Measurements from ENCODE around the gene GPR180. TPM values are rescaled to one million over a fixed set of nuclear protein-coding genes. Genes with fewer than 3 reads are reported as not detected.

GPR180 gene
- total RNA-seq, 1 experiment from 2014 or later = 11.5 TPM

DNA sequence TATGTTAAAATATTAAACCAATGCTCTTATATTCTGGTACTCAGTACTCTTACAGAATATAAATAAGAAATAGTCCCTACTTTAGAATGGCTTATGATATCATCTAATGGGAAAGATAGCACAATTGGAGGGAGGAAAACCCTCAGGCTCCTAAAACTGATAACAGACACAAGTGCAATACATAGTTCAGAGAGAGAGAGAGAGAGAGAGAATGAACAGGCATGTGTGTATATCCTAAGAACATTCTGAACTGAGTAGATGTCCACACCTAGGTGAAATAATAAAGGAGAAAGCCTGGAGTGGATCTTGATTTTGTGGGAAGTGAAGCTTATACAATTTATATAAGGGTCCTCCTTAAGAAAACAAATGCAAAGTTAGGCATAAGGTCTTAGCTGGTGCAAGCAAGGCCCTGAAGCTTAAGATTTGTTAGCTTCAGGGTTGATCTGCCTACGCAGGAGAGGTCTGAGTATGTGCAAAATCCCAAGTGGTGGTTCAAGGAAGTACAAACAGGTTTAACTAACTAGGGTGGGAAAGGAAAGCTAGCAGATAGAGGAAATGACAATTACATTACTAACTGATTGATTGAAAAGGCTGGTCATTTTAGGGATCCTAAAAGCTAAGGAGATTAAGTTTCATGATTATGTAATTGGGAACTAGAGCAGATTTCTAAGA, 57.4 kb downstream of the GPR180 start:
- no peaks in the 10 kb centered on the region for H3K27me3 ChIP-seq (ENCODE audit: low read length)
- no peaks in the 10 kb centered on the region for H3K79me2 ChIP-seq (ENCODE audit: low read length)
- no peaks in the 10 kb centered on the region for H4K20me1 ChIP-seq (ENCODE audit: insufficient read depth, low read depth, low read length)
- no peaks in the 10 kb centered on the region for H3K36me3 ChIP-seq (ENCODE audit: insufficient read depth, low read length)
- no peak overlapping the region for H3K9ac ChIP-seq (ENCODE audit: low read length)
- H2AFZ ChIP-seq (ENCODE audit: low read length) = no peak overlapping the region
- H3K4me1 ChIP-seq (ENCODE audit: low read length) = no peaks in the 10 kb centered on the region
- no peak overlapping the region for H3K4me3 ChIP-seq (ENCODE audit: low read length)
- DNase-seq = no peak
- H3K9me3 ChIP-seq (ENCODE audit: low read length) = no peaks in the 10 kb centered on the region
- H3K4me2 ChIP-seq (ENCODE audit: low read depth, low read length, poor library complexity, severe bottlenecking) = no peak overlapping the region
- no peaks in the 10 kb centered on the region for H3K9me2 ChIP-seq (replicated peaks; ENCODE audit: insufficient read depth, low read length)
- H3K27ac ChIP-seq (ENCODE audit: low read length) = no peak overlapping the region

DNA sequence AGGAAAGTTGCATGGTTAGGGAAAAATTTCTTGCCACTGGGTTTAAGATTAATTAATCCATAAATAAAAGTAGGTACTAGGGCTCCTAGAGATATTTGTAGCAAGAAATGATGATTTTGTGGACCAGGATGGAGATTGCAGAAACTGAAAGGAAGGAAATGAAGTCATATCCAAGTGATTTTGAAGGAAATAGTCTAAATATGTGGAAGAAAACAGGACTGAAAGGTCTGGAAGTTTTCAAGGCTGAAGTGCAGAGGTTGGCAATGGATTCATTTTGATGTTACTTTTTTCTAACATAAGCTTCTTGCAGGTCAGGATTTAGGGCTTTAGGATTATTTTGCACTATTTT, 57.9 kb downstream of the GPR180 start:
- no peak overlapping the region for H3K27ac ChIP-seq (ENCODE audit: low read length)
- H3K79me2 ChIP-seq (ENCODE audit: low read length) = no peaks in the 10 kb centered on the region
- H3K4me3 ChIP-seq (ENCODE audit: low read length) = no peak overlapping the region
- H2AFZ ChIP-seq (ENCODE audit: low read length) = no peak overlapping the region
- no peak for DNase-seq
- no peaks in the 10 kb centered on the region for H3K4me1 ChIP-seq (ENCODE audit: low read length)
- no peaks in the 10 kb centered on the region for H4K20me1 ChIP-seq (ENCODE audit: insufficient read depth, low read depth, low read length)
- H3K9ac ChIP-seq (ENCODE audit: low read length) = no peak overlapping the region
- H3K27me3 ChIP-seq (ENCODE audit: low read length) = no peaks in the 10 kb centered on the region
- H3K36me3 ChIP-seq (ENCODE audit: insufficient read depth, low read length) = no peaks in the 10 kb centered on the region
- H3K9me3 ChIP-seq (ENCODE audit: low read length) = no peaks in the 10 kb centered on the region
- H3K4me2 ChIP-seq (ENCODE audit: low read depth, low read length, poor library complexity, severe bottlenecking) = no peak overlapping the region
- no peaks in the 10 kb centered on the region for H3K9me2 ChIP-seq (replicated peaks; ENCODE audit: insufficient read depth, low read length)

DNA sequence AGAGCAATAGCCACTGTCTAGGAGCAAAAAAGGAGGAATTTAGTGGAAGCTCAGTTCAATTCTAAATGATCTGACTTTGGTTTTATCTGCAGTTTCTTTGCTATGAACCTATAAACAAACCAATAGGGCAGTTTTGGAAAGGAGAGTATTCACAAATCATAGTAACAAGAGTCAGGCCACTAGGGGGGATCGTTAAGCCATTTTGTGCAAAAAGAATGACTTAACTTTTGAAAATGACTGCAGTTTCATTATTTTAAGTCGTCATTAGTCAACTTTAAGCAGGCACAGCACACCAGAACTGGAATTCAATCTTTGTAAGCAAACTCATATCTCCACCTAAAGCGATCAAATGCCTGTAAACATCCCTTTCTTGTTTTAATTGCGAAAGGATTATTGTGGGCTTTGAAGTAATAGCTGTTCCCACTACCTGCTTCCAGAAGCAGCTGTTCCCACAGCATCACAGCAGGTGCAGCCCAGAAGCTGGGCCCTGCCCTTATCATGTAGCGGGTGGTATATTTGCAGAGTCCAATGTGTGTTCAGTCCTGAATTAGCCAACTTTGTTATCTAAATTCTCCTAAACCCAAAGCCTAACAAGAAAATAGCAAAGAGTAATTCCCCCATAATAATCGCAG, 59.2 kb downstream of the GPR180 start:
- Histone ChIP-seq H3K27ac (ENCODE audit: low read length) (no peak overlapping the region), H3K9me2 (replicated peaks; ENCODE audit: insufficient read depth, low read length) (no peaks in the 10 kb centered on the region), H3K9me3 (ENCODE audit: low read length) (no peaks in the 10 kb centered on the region), H3K4me1 (ENCODE audit: low read length) (no peaks in the 10 kb centered on the region), H3K4me2 (ENCODE audit: low read depth, low read length, poor library complexity, severe bottlenecking) (no peak overlapping the region), H3K36me3 (ENCODE audit: insufficient read depth, low read length) (no peaks in the 10 kb centered on the region), H2AFZ (ENCODE audit: low read length) (0 out of 2 replicates have a peak overlapping the region, but pooled peaks have one; percentile 24), H3K27me3 (ENCODE audit: low read length) (no peaks in the 10 kb centered on the region), H3K79me2 (ENCODE audit: low read length) (no peaks in the 10 kb centered on the region), H3K9ac (ENCODE audit: low read length) (0 out of 2 replicates have a peak overlapping the region, but pooled peaks have one; percentile 25), H3K4me3 (ENCODE audit: low read length) (no peak overlapping the region), H4K20me1 (ENCODE audit: insufficient read depth, low read depth, low read length) (no peaks in the 10 kb centered on the region)
- peak; percentile 49 for DNase-seq

DNA sequence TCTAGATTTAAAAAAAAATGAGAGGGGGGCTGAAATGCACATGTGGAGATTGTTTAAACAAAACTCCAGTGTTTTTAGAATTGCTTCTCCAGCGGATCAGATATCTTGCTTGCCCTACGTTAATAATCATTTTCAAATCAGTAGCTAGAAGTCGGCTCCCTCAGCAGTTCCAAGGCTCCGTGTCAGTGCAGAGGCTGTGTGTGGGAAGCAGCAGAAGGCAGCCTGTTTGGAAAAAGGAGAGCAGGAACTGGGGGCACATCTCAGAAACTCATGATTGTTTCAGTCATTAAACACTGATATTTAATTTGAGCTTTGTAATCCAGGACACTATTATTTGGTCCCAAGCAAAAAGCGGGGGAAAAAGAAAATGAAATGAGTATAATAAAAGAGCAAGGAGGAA, 59.7 kb downstream of the GPR180 start:
- Histone ChIP-seq H3K4me3 (ENCODE audit: low read length) (no peak overlapping the region), H2AFZ (ENCODE audit: low read length) (no peak overlapping the region), H3K27ac (ENCODE audit: low read length) (no peak overlapping the region), H3K36me3 (ENCODE audit: insufficient read depth, low read length) (no peaks in the 10 kb centered on the region), H3K27me3 (ENCODE audit: low read length) (no peaks in the 10 kb centered on the region), H3K4me2 (ENCODE audit: low read depth, low read length, poor library complexity, severe bottlenecking) (no peak overlapping the region), H4K20me1 (ENCODE audit: insufficient read depth, low read depth, low read length) (no peaks in the 10 kb centered on the region), H3K9me2 (replicated peaks; ENCODE audit: insufficient read depth, low read length) (no peaks in the 10 kb centered on the region), H3K79me2 (ENCODE audit: low read length) (no peaks in the 10 kb centered on the region), H3K4me1 (ENCODE audit: low read length) (no peaks in the 10 kb centered on the region), H3K9me3 (ENCODE audit: low read length) (no peaks in the 10 kb centered on the region), H3K9ac (ENCODE audit: low read length) (no peak overlapping the region)
- no peak for DNase-seq

DNA sequence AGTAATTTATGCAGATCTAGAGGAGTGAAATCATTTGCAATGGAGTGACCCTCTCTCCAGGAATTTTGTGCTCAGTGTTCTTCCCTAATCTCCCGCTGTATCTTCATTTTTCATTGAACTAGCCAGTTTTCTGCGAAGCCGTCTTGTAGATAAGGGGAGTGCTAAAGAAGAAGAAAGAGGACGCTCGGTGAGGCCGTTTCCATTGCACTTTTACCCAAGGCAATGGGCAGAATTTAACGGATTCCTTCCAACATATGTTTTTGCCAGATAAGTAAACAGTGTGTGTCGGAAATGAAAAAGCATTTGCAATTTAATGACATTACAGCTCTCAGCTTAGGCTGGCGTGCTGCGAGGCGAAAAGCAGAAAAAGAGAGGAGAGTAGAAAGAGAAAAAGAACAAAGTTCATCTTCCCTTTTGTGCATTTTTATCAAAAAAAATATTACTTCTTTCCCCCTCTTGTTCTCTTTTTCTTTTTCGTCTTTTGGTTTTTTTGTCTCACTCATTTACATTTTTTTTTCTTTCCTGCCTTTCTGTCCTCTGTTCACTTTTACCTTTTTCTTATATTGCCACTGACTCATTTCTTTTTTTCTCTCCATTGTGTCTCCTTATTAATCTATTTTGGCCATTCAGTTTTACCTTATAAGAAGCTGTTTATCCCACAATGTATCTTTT, 60.8 kb downstream of the GPR180 start:
- no peaks in the 10 kb centered on the region for H3K27me3 ChIP-seq (ENCODE audit: low read length)
- no peak for DNase-seq
- no peaks in the 10 kb centered on the region for H4K20me1 ChIP-seq (ENCODE audit: insufficient read depth, low read depth, low read length)
- H2AFZ ChIP-seq (ENCODE audit: low read length) = no peak overlapping the region
- no peaks in the 10 kb centered on the region for H3K4me1 ChIP-seq (ENCODE audit: low read length)
- no peaks in the 10 kb centered on the region for H3K36me3 ChIP-seq (ENCODE audit: insufficient read depth, low read length)
- H3K9me3 ChIP-seq (ENCODE audit: low read length) = no peaks in the 10 kb centered on the region
- H3K4me2 ChIP-seq (ENCODE audit: low read depth, low read length, poor library complexity, severe bottlenecking) = no peak overlapping the region
- H3K79me2 ChIP-seq (ENCODE audit: low read length) = no peaks in the 10 kb centered on the region
- H3K9ac ChIP-seq (ENCODE audit: low read length) = no peak overlapping the region
- no peaks in the 10 kb centered on the region for H3K9me2 ChIP-seq (replicated peaks; ENCODE audit: insufficient read depth, low read length)
- no peak overlapping the region for H3K4me3 ChIP-seq (ENCODE audit: low read length)
- no peak overlapping the region for H3K27ac ChIP-seq (ENCODE audit: low read length)

DNA sequence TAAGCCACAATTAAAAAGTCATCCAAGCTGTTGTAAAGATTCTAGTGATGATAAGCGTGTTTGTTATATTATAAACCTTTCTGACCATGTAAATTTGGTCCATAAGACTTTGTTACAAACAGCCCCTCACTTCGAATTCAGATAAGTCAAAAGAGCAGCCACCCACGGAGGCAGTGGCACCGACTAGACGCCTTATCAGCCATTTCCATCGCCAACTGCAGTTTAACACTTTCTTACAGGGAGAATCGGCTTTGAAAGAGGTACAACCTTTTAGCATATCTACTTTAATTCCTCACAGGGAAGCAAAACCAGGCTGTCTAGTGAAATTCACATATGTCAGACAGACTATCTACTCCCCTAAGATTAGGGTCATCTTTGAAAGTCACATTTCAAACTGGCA, 63.2 kb downstream of the GPR180 start:
- H3K9ac ChIP-seq (ENCODE audit: low read length) = no peak overlapping the region
- H3K36me3 ChIP-seq (ENCODE audit: insufficient read depth, low read length) = no peaks in the 10 kb centered on the region
- H3K4me1 ChIP-seq (ENCODE audit: low read length) = no peaks in the 10 kb centered on the region
- no peak for DNase-seq
- H3K79me2 ChIP-seq (ENCODE audit: low read length) = no peaks in the 10 kb centered on the region
- no peaks in the 10 kb centered on the region for H4K20me1 ChIP-seq (ENCODE audit: insufficient read depth, low read depth, low read length)
- H3K9me3 ChIP-seq (ENCODE audit: low read length) = no peaks in the 10 kb centered on the region
- no peak overlapping the region for H2AFZ ChIP-seq (ENCODE audit: low read length)
- H3K27me3 ChIP-seq (ENCODE audit: low read length) = no peaks in the 10 kb centered on the region
- no peak overlapping the region for H3K27ac ChIP-seq (ENCODE audit: low read length)
- H3K4me2 ChIP-seq (ENCODE audit: low read depth, low read length, poor library complexity, severe bottlenecking) = no peak overlapping the region
- H3K9me2 ChIP-seq (replicated peaks; ENCODE audit: insufficient read depth, low read length) = no peaks in the 10 kb centered on the region
- no peak overlapping the region for H3K4me3 ChIP-seq (ENCODE audit: low read length)

DNA sequence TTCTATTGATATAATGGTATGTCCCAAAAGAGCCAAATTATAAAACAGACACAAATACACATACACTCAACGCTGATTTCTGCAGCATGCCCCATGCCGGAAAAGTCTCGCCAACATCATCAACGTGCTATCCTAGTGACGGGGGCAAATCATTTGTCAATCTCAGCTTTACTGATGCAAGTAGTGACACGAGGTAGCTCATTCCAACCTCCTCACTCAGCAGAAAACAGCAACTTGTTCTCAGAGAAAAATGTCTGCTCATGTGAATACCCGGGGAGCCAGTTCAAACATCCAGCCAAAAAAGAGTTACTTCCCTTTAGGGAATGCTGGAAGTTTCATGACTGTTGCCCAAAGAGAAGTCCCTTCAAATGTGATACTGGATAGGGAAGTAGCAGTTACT, 64.4 kb downstream of the GPR180 start:
- Histone ChIP-seq H4K20me1 (ENCODE audit: insufficient read depth, low read depth, low read length) (no peaks in the 10 kb centered on the region), H3K4me1 (ENCODE audit: low read length) (no peaks in the 10 kb centered on the region), H3K79me2 (ENCODE audit: low read length) (no peaks in the 10 kb centered on the region), H3K9me3 (ENCODE audit: low read length) (no peaks in the 10 kb centered on the region), H3K4me3 (ENCODE audit: low read length) (no peak overlapping the region), H3K27ac (ENCODE audit: low read length) (no peak overlapping the region), H3K36me3 (ENCODE audit: insufficient read depth, low read length) (no peaks in the 10 kb centered on the region), H3K27me3 (ENCODE audit: low read length) (no peaks in the 10 kb centered on the region), H3K9me2 (replicated peaks; ENCODE audit: insufficient read depth, low read length) (no peaks in the 10 kb centered on the region), H3K9ac (ENCODE audit: low read length) (no peak overlapping the region), H2AFZ (ENCODE audit: low read length) (no peak overlapping the region), H3K4me2 (ENCODE audit: low read depth, low read length, poor library complexity, severe bottlenecking) (no peak overlapping the region)
- no peak for DNase-seq

DNA sequence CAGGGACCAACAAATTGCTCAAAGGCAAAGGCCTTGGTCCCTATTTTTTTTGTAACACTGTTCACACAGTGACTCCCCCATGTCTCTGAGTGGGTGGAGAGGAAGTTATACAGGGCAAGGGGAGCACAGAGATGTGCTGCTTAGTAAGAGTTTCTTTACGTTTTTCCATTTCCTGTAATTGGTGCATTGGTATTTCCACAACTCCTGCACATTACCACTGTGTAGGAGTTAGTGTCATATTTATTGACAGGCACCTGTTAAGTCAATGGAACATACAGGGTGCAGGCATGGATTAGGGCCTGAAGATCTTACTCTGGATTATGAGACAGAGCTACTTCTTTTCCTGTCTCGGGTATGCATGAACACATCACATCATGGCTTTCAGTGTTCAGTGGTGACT, 65.5 kb downstream of the GPR180 start:
- no peaks in the 10 kb centered on the region for H3K36me3 ChIP-seq (ENCODE audit: insufficient read depth, low read length)
- no peaks in the 10 kb centered on the region for H3K79me2 ChIP-seq (ENCODE audit: low read length)
- no peaks in the 10 kb centered on the region for H3K27me3 ChIP-seq (ENCODE audit: low read length)
- no peak overlapping the region for H3K27ac ChIP-seq (ENCODE audit: low read length)
- H4K20me1 ChIP-seq (ENCODE audit: insufficient read depth, low read depth, low read length) = no peaks in the 10 kb centered on the region
- no peak overlapping the region for H2AFZ ChIP-seq (ENCODE audit: low read length)
- H3K4me3 ChIP-seq (ENCODE audit: low read length) = no peak overlapping the region
- H3K9ac ChIP-seq (ENCODE audit: low read length) = no peak overlapping the region
- no peaks in the 10 kb centered on the region for H3K9me2 ChIP-seq (replicated peaks; ENCODE audit: insufficient read depth, low read length)
- no peaks in the 10 kb centered on the region for H3K9me3 ChIP-seq (ENCODE audit: low read length)
- H3K4me1 ChIP-seq (ENCODE audit: low read length) = no peaks in the 10 kb centered on the region
- H3K4me2 ChIP-seq (ENCODE audit: low read depth, low read length, poor library complexity, severe bottlenecking) = no peak overlapping the region
- DNase-seq = no peak
